OCI-LY3 (cell line): ENCODE data around the gene DNAI1.

ENCODE experiments used
- H2AFZ ChIP-seq: fragments of 200-600, 300-600 bp; shearing (Covaris generic); 2 replicates; pipeline ENCODE4 v1.6.0; 2014; ENCODE audit warnings: antibody characterized with exemption, low read depth, low read length
- H3K27ac ChIP-seq: fragments of 200-600, 300-600 bp; sonication (generic); 2 replicates; pipeline ENCODE4 v1.5.1; 2014; ENCODE audit warnings: mild to moderate bottlenecking, low read length, moderate library complexity, mixed read lengths
- H3K27me3 ChIP-seq: fragments of 200-600, 300-600 bp; sonication (generic); 2 replicates; pipeline ENCODE4 v1.6.1; 2014; ENCODE audit warnings: low read depth, low read length, mixed read lengths
- H3K36me3 ChIP-seq: fragments of 200-600, 300-600 bp; sonication (generic); replicated peaks from 2 replicates; pipeline ENCODE3; 2014; ENCODE audit warnings: low read depth, low read length, mixed read lengths
- H3K4me1 ChIP-seq: fragments of 300-600, 200-600 bp; sonication (generic); 2 replicates; pipeline ENCODE4 v1.6.1; 2014; ENCODE audit warnings: low read length, mixed read lengths
- H3K4me2 ChIP-seq: fragments of 200-600, 300-600 bp; sonication (generic); 2 replicates; pipeline ENCODE4 v1.6.1; 2014; ENCODE audit warnings: low read length, mixed read lengths
- H3K4me3 ChIP-seq: fragments of 300-600, 200-600 bp; sonication (generic); 2 replicates; pipeline ENCODE4 v1.5.1; 2014; ENCODE audit warnings: antibody characterized with exemption, mild to moderate bottlenecking, low read length, moderate library complexity
- H3K79me2 ChIP-seq: fragments of 300-600, 200-600 bp; shearing (Covaris generic); 2 replicates; pipeline ENCODE4 v1.6.1; 2014; ENCODE audit warnings: mild to moderate bottlenecking, low read length, mixed read lengths
- H3K9ac ChIP-seq: fragments of 300-600, 200-600 bp; shearing (Covaris generic); 2 replicates; pipeline ENCODE4 v1.6.0; 2014; ENCODE audit warnings: mild to moderate bottlenecking, low read length, moderate library complexity
- H3K9me3 ChIP-seq: fragments of 200-600, 300-600 bp; shearing (Covaris generic); 2 replicates; pipeline ENCODE4 v1.6.1; 2014; ENCODE audit warnings: low read length, mixed read lengths; ENCODE audit not compliant: insufficient read depth
- H4K20me1 ChIP-seq: fragments of 200-600, 300-600 bp; sonication (generic); 2 replicates; pipeline ENCODE4 v1.6.1; 2016; ENCODE audit warnings: low read length, mixed read lengths; ENCODE audit not compliant: insufficient read depth
- EZH2phosphoT487 ChIP-seq: fragments of 200-600 bp; shearing (Covaris generic); IDR thresholded peaks from 2 replicates; pipeline ENCODE4 v1.6.1; 2018; ENCODE audit warnings: antibody characterized with exemption, mixed run types, low read depth
- TF ChIP-seq, protein P1 (sequence below): fragments of 200-600, 300-600 bp; sonication (generic); IDR thresholded peaks from 2 replicates; pipeline ENCODE4 v1.5.1; 2014; ENCODE audit warnings: antibody characterized with exemption, low read length, low read depth

The DNAI1 gene

GRCh38 chr9:34568133-34568532 lies 109.5 kb downstream of the DNAI1 start:
- no peak for TF ChIP-seq EZH2phosphoT487
- TF ChIP-seq, protein P1, sequence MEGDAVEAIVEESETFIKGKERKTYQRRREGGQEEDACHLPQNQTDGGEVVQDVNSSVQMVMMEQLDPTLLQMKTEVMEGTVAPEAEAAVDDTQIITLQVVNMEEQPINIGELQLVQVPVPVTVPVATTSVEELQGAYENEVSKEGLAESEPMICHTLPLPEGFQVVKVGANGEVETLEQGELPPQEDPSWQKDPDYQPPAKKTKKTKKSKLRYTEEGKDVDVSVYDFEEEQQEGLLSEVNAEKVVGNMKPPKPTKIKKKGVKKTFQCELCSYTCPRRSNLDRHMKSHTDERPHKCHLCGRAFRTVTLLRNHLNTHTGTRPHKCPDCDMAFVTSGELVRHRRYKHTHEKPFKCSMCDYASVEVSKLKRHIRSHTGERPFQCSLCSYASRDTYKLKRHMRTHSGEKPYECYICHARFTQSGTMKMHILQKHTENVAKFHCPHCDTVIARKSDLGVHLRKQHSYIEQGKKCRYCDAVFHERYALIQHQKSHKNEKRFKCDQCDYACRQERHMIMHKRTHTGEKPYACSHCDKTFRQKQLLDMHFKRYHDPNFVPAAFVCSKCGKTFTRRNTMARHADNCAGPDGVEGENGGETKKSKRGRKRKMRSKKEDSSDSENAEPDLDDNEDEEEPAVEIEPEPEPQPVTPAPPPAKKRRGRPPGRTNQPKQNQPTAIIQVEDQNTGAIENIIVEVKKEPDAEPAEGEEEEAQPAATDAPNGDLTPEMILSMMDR, result no peak
- H3K36me3 ChIP-seq, result no peaks in the 10 kb centered on the region
- H3K9me3 ChIP-seq, result no peaks in the 10 kb centered on the region
- no peak overlapping the region for H3K27ac ChIP-seq
- H3K79me2 ChIP-seq, result no peaks in the 10 kb centered on the region
- H2AFZ ChIP-seq, result no peak overlapping the region
- H3K4me1 ChIP-seq, result peaks cover 62% of the 10 kb centered on the region
- H3K9ac ChIP-seq, result no peak overlapping the region
- H3K4me2 ChIP-seq, result no peak overlapping the region
- H4K20me1 ChIP-seq, result no peaks in the 10 kb centered on the region
- H3K27me3 ChIP-seq, result no peaks in the 10 kb centered on the region
- no peak overlapping the region for H3K4me3 ChIP-seq

GRCh38 chr9:34568774-34569173 lies 110.2 kb downstream of the DNAI1 start:
- no peak overlapping the region for H2AFZ ChIP-seq
- peaks cover 56% of the 10 kb centered on the region for H3K4me1 ChIP-seq
- no peaks in the 10 kb centered on the region for H3K9me3 ChIP-seq

DNA sequence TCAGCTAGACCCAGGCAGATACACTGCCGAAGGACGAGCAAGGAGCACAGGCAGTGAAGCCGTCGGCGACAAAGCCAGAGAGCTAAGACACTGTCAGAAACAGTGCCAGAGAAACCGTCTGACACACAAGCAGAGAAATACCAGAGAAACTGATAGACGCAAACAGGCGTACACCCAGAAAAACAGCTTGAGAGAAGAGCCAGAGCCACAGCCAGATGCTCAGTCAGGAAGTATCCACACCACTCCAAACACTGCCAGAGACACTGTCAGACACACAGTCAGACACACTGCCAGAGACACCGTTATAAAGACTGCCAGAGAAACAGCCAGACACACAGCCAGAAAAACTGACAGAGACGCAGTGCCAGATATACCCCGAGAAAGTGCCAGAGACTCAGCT lies 111.8 kb downstream of the DNAI1 start:
- no peaks in the 10 kb centered on the region for H3K27me3 ChIP-seq

More at GRCh38 chr9:34568774-34569173, 110.2 kb downstream of the DNAI1 start:
- H3K27me3 ChIP-seq, result no peaks in the 10 kb centered on the region
- H3K36me3 ChIP-seq, result no peaks in the 10 kb centered on the region
- no peak overlapping the region for H3K4me2 ChIP-seq
- H3K4me3 ChIP-seq, result no peak overlapping the region
- H3K27ac ChIP-seq, result no peak overlapping the region
- TF ChIP-seq EZH2phosphoT487, result no peak
- TF ChIP-seq, protein P1, result no peak
- no peaks in the 10 kb centered on the region for H3K79me2 ChIP-seq
- no peaks in the 10 kb centered on the region for H4K20me1 ChIP-seq
- no peak overlapping the region for H3K9ac ChIP-seq

More for the DNA sequence above, 111.8 kb downstream of the DNAI1 start:
- TF ChIP-seq EZH2phosphoT487, result no peak
- TF ChIP-seq, protein P1, result no peak
- Histone ChIP-seq H4K20me1 (no peaks in the 10 kb centered on the region), H3K9ac (peak overlapping the region; percentile 48; the same call in 1 of the 2 replicates), H3K27ac (peak overlapping the region; percentile 52; the same call in 1 of the 2 replicates), H3K36me3 (no peaks in the 10 kb centered on the region), H3K9me3 (no peaks in the 10 kb centered on the region), H3K4me1 (peaks cover 49% of the 10 kb centered on the region), H3K4me3 (no peak overlapping the region), H3K4me2 (peak overlapping the region; percentile 59; the same call in 1 of the 2 replicates), H3K79me2 (no peaks in the 10 kb centered on the region), H2AFZ (no peak overlapping the region)
